Measurements from ENCODE around the gene TMSB15C.
"Not testable (repeated sequence)": the region's sequence is repeated elsewhere in the genome, so short reads cannot be mapped to it uniquely, and the experiment has no call there.

Gene TMSB15C

GRCh38 chrX:104075778-104076445 lies at the start of gene TMSB15C:
TMSB15C (minus strand) TSS chrX:104076236.
- DNase-seq = not testable (repeated sequence)

- DNase-seq = no peak
These were observed 46.8 kb upstream of the TMSB15C start for GRCh38 chrX:104122829-104123228.

GRCh38 chrX:104118765-104119164 lies 42.7 kb upstream of the TMSB15C start:
- DNase-seq = peak; percentile 48

GRCh38 chrX:104117759-104118158 lies 41.7 kb upstream of the TMSB15C start:
- no peak for DNase-seq

- DNase-seq = peak; percentile 54
These were observed 37.4 kb upstream of the TMSB15C start for GRCh38 chrX:104113222-104113965.

GRCh38 chrX:104112326-104112951 lies 36.4 kb upstream of the TMSB15C start, which contains the start of gene ZCCHC18:
ZCCHC18 (plus strand) TSS chrX:104112523; CDS start chrX:104114112, 1,589 bp downstream.
- peak; percentile 46 for DNase-seq

GRCh38 chrX:104110491-104111240 lies 34.6 kb upstream of the TMSB15C start:
- DNase-seq = not testable (repeated sequence)

GRCh38 chrX:104108955-104109354 lies 32.9 kb upstream of the TMSB15C start:
- no peak for DNase-seq

- no peak for DNase-seq
These were observed 29.6 kb upstream of the TMSB15C start for GRCh38 chrX:104105330-104106262.

- DNase-seq = no peak
These were observed 28.6 kb upstream of the TMSB15C start for GRCh38 chrX:104104676-104105075.

GRCh38 chrX:104098919-104099318 lies 22.9 kb upstream of the TMSB15C start:
- DNase-seq = no peak

GRCh38 chrX:104098151-104098808 lies 22.2 kb upstream of the TMSB15C start:
- DNase-seq = peak; percentile 25

- DNase-seq = no peak
These were observed 9.9 kb upstream of the TMSB15C start for GRCh38 chrX:104085919-104086318.

- DNase-seq = no peak
These were observed 9.4 kb upstream of the TMSB15C start for GRCh38 chrX:104085477-104085876.

- DNase-seq = no peak
These were observed 8.7 kb upstream of the TMSB15C start for GRCh38 chrX:104084534-104085277.

- DNase-seq = no peak
These were observed 8.0 kb upstream of the TMSB15C start for GRCh38 chrX:104084063-104084462.

GRCh38 chrX:104077854-104078253 lies 1.8 kb upstream of the TMSB15C start:
- DNase-seq = not testable (repeated sequence)

GRCh38 chrX:104062636-104063035 lies 13.4 kb downstream of the TMSB15C start:
- DNase-seq = not testable (repeated sequence)

GRCh38 chrX:104054956-104055355 lies 21.1 kb downstream of the TMSB15C start:
- not testable (repeated sequence) for DNase-seq

GRCh38 chrX:104047171-104047570 lies 28.9 kb downstream of the TMSB15C start:
- no peak for DNase-seq

GRCh38 chrX:104045642-104046041 lies 30.4 kb downstream of the TMSB15C start:
- DNase-seq = no peak

Measured in NCI-H1105 (cell line).